H4 (cell line): ENCODE data around the gene ST3GAL4. TPM values are rescaled to one million over a fixed set of nuclear protein-coding genes. Genes with fewer than 3 reads are reported as not detected.

Experiments used
- DNase-seq: peaks from one replicate; pipeline ENCODE4 v3.0.0-alpha.2; 2015; ENCODE audit warnings: low spot score
- total RNA-seq: library from RNA; depleted of rRNA; stranded (reverse); fragments of >200 nt; shearing (Covaris generic); gene quantifications from 2 replicates; pipeline ENCODE4 v1.2.3, GENCODE V29; 2014

The ST3GAL4 gene
- total RNA-seq, 1 experiment from 2014 or later, result 55.9 TPM

DNA sequence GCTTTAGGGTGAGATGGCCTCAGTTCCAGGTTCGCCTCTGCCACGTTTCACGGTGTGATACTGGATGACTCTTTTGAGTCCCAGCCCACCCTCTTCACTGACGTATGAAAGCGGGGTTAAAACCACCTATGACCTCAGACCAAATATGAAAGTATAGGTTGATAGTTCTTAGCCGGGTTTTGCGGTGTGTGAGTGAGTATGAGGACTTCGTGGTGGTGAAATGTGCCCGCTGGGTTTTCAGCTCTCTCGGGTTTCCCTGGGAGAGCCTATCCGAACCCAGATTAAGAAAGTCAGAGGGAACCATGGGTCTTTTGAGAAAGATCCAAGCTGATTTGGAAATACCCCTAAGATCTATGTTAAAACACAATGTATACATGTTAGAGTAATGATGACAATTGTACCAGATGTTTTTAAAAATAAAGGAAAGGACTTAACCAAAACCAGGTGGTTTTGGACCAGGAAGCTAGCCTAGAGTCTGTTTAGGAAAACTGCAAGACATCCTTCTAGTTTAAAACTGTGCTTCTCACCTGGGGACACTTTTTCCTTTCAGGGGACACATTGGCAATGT is 25.8 kb upstream of the ST3GAL4 start:
- no peak for DNase-seq

DNA sequence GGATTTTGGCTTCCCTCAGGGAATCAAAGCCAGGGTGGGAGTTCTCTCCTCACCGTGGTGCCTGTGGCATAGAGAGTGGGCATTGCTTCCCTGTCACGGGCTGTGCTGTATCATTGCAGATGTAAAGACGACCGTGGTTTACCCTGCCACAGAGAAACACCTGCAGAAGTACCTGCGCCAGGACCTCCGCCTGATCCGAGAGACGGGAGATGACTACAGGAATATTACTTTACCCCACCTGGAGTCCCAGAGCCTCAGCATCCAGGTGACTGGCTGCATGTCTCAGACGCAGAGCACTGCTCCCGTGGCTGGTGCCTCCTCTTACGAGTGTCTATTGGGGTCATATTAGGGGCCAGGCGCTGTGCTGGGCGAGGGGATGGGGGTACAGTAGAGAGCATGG is 24.2 kb upstream of the ST3GAL4 start:
- DNase-seq, result no peak

DNA sequence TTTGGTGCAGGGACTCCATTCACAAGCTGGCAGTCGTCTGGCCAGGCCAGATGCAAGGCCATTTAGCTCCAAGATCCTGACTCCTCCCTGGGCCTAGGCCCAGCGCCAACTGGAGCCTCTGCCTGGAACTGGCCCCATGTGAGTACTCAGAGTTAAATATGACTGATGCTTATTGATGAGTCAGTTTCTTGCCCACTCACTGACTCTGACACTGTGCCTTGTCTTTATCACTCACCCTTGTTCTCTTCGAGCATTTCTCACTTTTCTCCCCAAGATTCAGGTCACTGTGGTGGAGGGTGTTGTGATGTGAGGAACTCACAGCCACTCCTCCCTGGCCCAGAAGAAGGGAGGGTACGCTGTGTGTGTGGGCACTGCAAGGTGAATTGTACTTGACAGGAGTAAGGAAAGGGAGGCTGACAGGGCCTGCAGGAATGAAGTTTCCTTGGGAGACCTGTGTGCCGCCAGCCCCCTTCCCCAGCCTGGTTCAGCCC is 23.2 kb upstream of the ST3GAL4 start:
- DNase-seq, result peak; percentile 30

DNA sequence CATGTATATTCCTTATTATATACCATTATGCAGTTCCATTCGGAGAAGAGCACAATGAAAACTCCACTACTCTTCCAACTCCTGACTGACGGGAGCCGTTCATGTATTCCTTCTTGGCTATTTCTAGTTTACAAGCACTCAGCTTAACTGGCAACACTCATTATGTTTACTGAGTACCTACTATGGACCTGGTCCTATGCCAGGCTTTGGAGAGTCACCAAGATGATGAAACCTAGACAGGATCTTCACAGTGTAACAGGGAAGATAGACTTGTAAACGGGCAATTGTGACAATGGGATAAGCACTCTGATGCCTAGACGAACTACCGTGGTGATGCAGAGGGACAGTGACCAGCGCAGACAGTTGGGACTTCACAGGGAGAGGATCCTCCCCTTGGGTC is 22.3 kb upstream of the ST3GAL4 start:
- no peak for DNase-seq

DNA sequence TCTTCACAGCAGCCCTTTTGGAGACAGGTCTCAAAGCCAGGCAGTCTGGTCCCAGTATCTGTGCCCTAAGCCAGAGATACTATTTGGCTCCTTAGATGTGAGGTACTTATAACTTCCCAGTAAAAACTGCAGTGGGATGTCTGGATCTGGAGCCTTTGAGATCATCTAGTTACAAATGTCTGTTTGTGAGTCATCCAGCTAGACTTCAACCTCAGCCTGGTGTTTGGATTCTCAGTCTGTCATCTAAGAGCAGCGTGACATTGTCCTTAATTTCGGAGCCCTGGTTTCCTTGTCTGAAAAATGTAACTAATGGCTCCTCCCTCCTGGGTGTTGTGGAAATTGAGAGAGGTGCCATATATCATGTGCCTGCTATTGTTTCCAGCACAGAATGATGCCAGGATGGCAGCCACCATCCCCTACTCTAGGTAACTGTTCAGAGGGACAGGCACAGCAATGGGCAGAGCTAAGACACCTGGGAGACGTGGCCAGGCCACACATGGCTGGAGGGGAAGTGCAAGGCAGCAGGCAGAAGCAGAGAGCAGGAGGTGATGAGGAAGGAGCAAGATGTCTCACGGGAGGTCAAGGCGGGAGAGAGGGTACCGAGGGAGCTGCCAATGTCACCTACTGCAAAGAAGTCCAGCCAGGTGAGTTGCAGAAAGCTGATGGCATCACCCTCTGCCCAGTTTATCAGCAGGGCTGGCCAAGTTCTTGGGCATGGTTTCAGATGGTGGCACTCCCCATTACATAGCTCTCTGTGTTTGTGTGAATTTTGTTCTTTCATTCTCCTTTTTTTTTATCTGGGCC is 20.6 kb upstream of the ST3GAL4 start:
- DNase-seq, result no peak

DNA sequence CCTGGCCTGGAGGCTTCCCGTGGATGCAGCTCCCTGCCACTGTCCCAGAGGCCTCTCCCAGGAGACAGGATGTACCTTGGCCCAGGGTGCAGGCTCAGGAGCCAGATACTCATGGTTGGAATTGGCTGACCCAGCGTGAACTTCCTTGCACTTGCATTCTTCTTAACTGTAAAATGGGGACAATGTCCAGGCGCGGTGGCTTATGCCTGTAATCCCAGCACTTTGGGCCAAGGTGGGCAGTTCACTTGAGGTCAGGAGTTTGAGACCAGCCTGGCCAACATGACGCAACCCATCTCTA is 20.1 kb upstream of the ST3GAL4 start:
- no peak for DNase-seq

DNA sequence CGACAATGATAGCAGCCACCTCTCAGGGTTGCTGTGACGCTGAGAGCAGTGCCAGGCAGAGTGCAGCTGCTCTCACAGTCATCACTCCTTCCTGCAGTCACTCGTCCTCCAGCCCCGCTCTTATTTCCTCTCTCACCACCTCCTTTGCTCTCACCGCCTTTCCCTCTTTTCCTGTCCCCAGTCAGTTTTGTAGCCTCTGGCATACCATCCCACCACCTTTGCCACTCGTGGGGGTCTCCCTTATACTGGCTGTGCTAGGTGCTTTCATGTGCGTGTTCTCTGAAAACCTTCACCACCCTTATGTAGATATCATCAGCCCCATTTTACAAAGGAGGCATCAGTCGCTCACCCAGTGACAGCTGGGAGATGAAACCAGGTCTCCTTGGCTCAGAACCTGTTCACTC is 19.3 kb upstream of the ST3GAL4 start:
- no peak for DNase-seq

DNA sequence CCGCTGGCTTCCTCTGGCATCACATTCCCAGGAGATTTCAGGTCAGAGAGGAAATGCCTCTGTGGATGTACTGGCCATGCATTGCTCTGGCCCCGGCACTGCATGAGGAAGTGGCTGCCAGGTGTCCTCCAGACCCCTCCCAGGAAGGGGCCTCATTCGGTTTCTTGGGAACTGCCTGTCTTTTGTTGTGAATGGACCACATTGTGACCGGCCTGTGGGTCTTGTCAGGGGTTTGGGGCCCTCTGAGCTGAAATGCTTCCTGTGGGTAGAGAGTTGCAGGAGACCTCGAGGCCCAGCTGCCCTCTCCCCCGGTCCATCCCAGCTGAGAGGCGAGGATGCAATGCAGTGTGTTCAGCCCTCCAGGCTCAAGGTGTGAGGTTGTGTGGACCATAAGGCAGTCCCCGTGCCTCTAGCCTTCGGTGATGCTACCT is 18.8 kb upstream of the ST3GAL4 start:
- DNase-seq, result no peak

DNA sequence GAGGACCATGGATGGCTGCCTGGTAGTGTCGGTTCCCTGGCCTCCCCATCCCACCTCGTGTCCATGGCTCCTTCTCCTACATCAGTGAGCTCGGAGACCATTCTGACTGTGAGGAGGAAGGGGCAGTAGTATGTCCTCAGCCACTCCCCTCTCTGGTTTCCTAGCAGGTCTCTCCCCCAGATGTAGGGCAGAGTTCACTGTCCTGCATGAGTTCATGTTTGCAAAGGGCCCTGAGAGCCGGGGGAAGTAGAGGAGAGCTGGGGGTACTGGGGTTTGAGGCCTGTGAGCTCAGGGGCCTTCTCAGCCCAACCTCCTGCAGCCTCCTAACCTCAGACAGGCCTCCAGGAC is 18.4 kb upstream of the ST3GAL4 start:
- DNase-seq, result no peak

DNA sequence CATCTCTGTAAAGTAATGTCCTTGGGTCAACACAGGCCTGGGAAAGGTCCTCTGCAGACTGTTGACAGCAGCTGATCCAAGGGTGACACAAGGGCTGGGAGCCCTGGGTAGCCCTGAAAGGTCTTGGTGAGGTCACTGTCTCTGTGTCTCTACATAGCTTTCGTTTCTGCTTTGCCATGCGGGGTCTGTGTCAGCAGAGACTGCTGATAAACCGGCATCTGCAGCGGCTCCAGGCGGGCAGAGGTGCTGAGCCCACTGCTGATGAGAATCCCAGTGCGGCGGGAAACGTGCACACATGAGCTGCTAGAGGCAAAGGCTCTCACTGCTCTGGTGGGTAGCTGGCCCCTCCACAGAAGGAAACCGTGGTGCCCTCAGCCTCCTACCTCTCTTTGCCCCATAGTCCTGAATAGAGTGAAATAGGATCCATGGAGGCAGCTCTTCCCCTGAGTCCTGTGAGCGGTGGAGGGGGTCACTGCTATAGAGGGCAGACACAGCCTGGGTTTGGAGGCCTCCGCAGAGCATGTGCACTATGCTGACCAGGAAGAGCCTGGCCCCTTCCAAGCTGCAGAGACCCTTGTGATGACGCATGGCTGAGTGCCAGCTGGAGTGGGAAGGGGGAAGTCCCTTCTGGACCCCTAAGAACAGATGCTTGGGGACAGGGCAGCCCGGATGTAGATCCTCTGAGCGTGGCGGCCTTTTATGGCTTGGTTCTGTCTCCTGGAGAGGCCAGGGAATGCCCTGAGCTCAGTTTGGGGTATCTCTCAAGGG is 17.8 kb upstream of the ST3GAL4 start:
- DNase-seq, result no peak

DNA sequence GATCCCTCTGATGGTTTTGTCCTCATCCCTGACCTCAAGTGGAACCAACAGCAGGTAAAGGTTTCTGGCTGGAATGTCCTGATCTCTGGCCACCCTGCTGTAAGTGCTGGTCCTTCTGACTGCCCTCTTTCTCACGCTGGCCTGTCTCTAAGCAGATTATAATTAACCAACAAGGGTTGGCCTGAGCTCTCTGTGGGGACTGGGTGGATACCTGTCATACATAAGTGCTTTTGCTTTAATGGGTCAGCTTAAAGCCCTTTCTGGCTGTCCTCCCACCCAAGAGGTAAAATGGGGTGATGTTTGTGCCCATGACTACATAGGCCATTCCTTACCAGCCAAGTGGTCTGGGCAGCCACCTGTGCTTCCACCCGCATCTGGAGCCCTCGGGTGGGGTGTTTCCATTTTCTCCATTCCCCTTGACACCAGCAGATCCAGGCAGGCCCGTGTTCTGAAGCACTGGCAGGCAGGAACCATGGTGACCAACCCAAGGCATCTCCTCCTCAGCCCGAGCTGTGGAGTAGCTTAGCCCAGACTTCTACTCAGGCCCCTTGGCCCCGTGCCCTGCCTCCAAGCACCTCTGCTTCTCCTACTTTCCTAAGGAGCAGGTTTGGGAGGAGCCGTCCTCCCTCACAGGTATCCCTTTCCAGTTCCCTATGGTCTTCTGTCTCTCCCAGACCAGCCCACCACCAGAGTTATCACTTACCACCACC is 17.0 kb upstream of the ST3GAL4 start:
- DNase-seq, result no peak

DNA sequence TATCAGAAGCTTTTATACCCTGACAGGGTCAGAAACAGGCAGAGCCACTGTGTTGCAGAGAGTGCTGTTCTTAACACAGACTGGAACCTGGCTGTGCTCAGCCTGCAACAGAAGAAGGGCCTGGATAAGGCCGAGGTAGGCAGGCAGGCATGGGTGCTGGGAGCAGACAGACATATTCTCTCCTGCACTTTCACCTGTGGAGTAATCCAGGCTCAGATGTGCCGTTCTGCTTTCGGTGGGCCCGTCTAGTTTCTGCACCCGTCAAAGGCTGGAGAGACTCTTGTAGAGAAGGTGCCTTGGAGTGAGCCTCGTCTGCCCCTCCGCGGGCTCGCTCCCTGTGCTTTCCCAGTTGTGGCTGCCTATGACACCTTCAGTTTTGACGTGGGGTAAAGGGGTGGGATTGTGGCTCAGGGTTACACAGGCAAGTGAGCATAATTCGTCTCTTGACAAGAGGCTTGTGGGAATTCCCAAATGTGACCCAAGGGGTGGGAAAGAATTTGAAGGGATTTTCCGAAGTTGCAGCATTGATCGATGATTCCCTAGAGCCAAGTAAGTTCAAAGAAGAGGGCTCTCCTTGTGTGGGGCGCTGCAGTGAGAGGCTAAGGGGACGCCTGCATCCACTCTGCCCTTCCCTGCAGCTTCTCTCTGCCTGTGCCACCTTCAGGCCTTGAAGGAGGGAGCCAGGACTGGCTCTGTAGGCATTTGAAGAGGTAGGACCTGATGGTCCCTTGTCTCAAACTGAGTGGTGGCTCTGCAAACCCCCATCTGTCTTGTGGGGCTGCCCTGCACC is 16.2 kb upstream of the ST3GAL4 start:
- DNase-seq, result no peak

DNA sequence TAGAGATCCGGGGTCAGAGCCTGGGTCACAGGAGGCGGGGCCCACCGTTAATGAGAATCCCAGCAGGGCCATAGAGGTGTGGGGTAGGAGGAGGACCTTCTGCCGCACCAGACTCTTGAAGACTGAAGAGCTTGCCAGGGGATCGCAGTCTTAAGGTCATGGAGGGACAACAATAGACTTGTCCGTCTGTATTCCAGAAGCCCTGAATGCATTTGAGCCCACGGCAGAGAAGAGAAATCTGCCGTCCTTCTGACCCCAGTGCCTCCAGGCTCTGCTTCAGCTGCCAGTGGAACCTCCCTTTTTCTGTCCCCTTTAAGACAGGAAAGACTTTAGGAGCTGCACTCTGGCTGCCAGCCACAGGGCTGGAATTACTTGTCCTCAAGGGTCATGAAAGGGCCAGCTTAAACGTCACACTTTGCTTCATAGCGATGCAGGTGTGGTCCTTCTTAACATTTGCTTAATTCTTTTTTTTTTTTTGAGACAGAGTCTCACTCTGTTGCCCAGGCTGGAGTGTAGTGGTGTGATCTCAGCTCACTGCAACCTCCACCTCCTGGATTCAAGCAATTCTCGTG is 15.5 kb upstream of the ST3GAL4 start:
- peak; percentile 40 for DNase-seq

DNA sequence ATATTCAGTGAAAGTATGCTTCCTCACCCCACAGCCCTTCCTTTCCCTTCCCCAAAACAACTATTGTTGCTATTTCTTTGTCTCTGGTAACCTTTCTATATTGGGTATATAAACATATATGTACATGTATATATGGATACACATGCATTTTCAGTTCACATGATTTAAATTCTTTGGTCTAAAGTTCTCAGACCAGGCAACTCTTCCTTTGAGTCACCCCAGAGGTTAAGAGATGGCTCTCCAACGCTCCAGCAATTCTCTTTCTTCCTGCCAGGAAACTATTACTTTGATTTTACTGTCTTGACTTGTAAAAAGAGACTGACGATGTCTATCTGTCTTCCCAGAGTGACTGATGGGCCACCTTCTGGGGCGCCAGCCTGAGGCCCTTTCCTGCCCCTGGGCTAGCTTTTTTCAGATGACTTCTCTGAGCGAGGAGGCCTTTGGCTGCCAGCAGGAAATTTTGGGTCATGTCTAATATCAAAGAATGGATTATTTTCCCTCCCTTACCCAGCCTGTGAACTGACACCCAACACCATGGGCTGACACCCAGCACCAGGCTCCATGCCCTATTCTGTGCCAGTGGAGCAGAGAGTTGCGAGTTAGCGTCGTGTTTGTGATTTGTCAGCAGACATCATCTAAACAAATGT is 14.4 kb upstream of the ST3GAL4 start:
- no peak for DNase-seq

DNA sequence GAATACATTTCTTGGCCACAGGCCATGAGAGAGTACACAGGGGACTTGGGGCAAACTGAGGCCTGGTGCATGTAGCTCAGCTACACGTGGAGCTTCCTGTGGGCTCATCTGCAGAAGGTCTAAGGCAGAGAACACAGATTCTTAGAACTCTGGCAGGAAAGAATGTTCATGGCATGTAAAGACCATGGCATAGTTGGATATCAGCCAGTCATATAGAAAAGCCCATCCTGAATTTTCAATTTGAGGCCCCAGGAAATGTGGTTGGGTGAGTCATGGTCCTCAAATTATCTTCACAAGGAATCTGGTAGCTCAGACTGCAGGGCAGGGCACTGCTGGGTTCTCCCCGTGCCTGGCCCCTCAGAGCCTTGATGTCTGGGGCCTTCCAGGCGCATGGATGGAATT is 13.7 kb upstream of the ST3GAL4 start:
- DNase-seq, result peak; percentile 75

DNA sequence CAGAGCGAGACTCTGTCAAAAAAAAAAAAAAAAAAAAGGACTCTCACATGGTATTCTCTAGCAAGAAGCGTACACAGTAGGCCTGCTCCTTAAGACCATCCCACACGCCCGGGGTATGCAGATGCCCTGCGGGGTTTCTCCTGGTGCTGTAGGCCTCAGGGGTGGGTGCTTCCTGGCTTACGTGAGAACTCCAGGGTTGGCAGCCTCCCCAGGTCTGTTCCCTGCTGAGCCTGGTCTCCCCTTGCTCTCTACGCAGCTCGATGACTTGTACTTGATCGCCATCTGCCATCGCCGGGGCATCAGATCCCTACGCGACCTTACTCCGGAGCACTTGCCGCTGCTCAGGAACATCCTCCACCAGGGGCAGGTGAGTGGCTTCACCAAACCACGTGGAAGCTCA is 12.4 kb upstream of the ST3GAL4 start:
- DNase-seq, result no peak

DNA sequence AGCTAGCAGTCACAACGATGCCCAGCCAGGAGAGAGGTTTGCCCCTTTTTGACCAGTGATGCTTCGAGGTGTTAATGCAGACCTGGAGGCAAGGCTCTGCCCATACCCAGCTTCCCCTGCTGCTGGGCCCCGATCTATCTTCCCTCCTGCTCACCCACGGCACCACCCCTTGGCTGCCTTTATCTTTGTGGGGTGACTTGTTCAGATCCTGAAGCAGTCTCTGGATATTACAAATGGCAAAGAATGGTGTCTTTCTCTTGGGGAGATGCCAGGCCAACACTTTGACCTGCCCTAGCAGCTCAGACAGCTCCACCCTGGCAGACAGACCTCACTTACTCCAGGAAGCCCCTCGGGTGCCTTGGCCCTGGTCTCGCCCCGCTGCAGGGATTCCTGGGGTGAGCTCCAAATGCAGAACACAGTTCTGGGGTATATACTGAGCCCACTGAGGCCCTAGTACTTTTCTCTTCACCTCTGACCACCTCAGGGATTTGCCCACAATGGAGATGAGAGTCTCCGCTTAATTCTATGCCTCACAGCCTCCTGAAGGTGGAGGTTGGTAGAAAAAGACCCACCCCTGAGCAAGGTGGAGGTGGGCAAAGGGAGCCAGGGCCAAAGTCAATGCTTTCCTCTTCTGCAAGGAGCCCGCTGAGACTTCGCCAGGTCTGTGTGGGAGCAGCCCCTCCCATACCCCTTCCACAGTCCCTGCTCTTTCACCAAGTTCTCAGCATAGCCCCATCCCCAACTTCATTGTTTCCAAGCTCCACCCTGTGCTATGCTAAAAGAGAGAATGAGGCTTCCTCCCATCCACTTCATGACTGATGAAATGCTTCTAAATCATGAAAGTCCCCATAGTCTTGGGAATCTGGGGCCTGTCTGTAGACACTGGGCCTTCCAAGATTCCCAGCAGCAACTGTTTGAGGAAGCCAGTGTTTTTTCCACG is 11.1 kb upstream of the ST3GAL4 start:
- no peak for DNase-seq

DNA sequence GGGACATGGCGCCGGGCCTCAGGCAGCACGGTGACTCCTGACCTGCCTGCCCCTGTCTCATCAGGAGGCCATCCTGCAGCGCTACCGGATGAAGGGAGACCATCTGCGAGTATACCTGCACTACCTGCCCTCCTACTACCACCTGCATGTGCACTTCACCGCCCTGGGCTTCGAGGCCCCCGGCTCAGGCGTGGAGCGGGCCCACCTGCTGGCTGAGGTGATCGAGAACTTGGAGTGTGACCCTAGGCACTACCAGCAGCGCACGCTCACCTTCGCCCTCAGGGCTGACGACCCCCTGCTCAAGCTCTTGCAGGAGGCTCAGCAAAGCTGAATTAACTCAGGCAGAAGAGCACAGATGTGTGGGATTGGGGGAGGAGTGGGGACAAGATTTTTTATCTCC is 10.2 kb upstream of the ST3GAL4 start:
- DNase-seq, result no peak

DNA sequence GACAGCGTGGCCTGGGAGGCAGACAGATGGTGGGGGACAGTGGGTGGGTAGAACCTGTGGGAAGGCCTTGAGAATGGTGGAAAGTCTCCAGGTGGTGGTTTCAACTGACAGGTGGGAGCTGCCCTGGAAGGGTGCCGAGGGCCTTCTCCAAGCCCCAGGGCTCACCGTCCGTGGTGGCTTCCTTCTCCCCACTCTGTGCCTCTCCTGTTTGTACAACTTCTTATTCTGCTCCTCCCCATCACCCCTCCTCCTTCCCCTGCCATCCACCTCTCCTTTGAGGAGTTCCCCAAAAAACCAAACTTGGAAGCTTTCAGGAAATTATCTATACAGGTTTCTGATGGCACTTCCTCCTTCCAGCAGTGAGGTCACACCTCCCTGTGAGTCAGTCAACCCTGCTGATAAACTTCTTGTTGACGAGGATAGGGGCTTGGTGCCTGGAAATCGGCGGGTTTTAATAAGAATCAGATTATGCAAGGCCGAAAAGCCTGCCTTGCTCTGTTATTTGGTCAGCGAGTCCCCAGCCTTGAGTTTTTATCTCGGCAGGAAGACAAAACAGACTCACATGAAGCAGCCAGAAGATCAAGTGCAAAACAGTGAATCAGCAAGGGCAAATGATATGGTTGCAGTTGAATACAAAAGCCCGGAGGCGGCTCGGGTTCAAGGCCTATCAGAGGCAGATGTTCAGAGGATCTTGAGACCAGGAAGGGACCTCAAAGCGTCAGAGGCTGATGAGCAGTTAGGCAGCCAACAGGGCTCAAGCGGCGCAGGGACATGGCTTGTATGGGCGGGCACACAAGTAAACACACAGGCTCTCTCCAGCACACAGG is 9.5 kb upstream of the ST3GAL4 start:
- peak; percentile 51 for DNase-seq
